SK-N-SH (cell line): ENCODE results near the gene WIZ.

ENCODE experiments used
- CTCF ChIP-seq: fragments of 200-600 bp; sonication (generic); IDR thresholded peaks from 2 replicates; pipeline ENCODE4 v1.6.1; 2017; ENCODE audit warnings: antibody characterized with exemption, mild to moderate bottlenecking, moderate library complexity
- NRF1 ChIP-seq: IDR thresholded peaks from 2 replicates; pipeline ENCODE4 v1.6.1; 2012; ENCODE audit warnings: low read depth, mild to moderate bottlenecking, low read length
- YY1 ChIP-seq: IDR thresholded peaks from 2 replicates; pipeline ENCODE4 v1.4.0; 2012; ENCODE audit warnings: low read depth, mild to moderate bottlenecking

- TF ChIP-seq CTCF (no peak), YY1 (no peak), NRF1 (no peak)
Observed at GRCh38 chr19:15397782-15398181, 52.0 kb downstream of the WIZ start.
